ENCODE results near the gene DOCK8.

DNA sequence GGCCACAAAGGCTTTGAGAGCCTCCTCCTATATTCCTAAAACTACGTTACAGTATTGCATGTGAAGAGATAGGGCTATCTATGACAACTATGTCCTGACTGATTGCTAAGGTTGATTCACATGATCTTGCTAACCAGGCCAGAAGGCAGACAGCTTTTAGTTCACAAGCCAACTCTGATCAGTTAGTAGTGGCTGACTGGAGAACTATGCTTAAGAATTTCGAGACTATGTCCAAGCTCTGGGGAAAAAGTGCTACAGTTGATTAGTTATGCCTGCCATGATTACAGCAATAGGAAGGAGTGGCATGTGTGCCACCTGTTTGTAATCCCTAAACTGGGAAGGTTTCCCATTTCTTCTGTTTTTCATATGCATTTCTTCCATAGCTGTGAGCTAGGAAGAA, 223.4 kb downstream of the DOCK8 start:
- TF ChIP-seq CTCF (IDR thresholded peaks at IDR 0.05; ENCODE audit: low read length) (no peak), EZH2 (IDR thresholded peaks at IDR 0.05; ENCODE audit: borderline replicate concordance, low read length) (no peak)

Data from OCI-LY1 (cell line).